Measurements from ENCODE around the gene RNF227. TPM values are rescaled to one million over a fixed set of nuclear protein-coding genes. Genes with fewer than 3 reads are reported as not detected.
A peak's percentile ranks its signal among the peaks of the same experiment; 100 is the strongest.

Gene RNF227
- total and polyA plus RNA-seq, 9 donors, result 2.5 to 4.1 (median 3.0) TPM

GRCh38 chr17:7930841-7931631 lies 14.9 kb upstream of the RNF227 start:
- peaks cover 8% of the 10 kb centered on the region for H3K27me3 ChIP-seq (ENCODE audit: control insufficient read depth, insufficient read depth, low read length)
- peak overlapping the region; percentile 57 for H3K27ac ChIP-seq (ENCODE audit: low read length)
- WGBS (ENCODE audit: insufficient coverage), result 26% methylated on average over 10 of the region's 20 CpGs

GRCh38 chr17:7929158-7930023 lies 13.3 kb upstream of the RNF227 start, which contains the start of gene KCNAB3:
TSS of gene KCNAB3 (minus strand) at chr17:7929856. CDS start at chr17:7929435, 421 bp downstream.
- peak; percentile 89 for DNase-seq

More at GRCh38 chr17:7930841-7931631, 14.9 kb upstream of the RNF227 start:
- Histone ChIP-seq H3K4me1 (ENCODE audit: control insufficient read depth, insufficient read depth, low read length) (peaks cover 37% of the 10 kb centered on the region), H3K9me3 (replicated peaks; ENCODE audit: control insufficient read depth, low read depth, low read length) (no peaks in the 10 kb centered on the region), H3K4me3 (ENCODE audit: low read length) (peak overlapping the region; percentile 88), H3K36me3 (ENCODE audit: control insufficient read depth, insufficient read depth, low read length) (peaks cover 16% of the 10 kb centered on the region)
- DNase-seq, result no peak

GRCh38 chr17:7927596-7927995 lies 11.5 kb upstream of the RNF227 start:
- 80% methylated on average over 3 of the region's 3 CpGs for WGBS (ENCODE audit: insufficient coverage)
- Histone ChIP-seq H3K9me3 (replicated peaks; ENCODE audit: control insufficient read depth, low read depth, low read length) (no peaks in the 10 kb centered on the region), H3K27ac (ENCODE audit: low read length) (no peak overlapping the region), H3K27me3 (ENCODE audit: control insufficient read depth, insufficient read depth, low read length) (peaks cover 8% of the 10 kb centered on the region), H3K4me3 (ENCODE audit: low read length) (no peak overlapping the region), H3K4me1 (ENCODE audit: control insufficient read depth, insufficient read depth, low read length) (peaks cover 31% of the 10 kb centered on the region), H3K36me3 (ENCODE audit: control insufficient read depth, insufficient read depth, low read length) (no peaks in the 10 kb centered on the region)
- no peak for DNase-seq

More at GRCh38 chr17:7929158-7930023, 13.3 kb upstream of the RNF227 start, which contains the start of gene KCNAB3:
- Histone ChIP-seq H3K4me3 (ENCODE audit: low read length) (peak within 1 kb of the TSS; percentile 44), H3K36me3 (ENCODE audit: control insufficient read depth, insufficient read depth, low read length) (peaks cover 2% of the 10 kb centered on the region), H3K9me3 (replicated peaks; ENCODE audit: control insufficient read depth, low read depth, low read length) (no peaks in the 10 kb centered on the region), H3K27me3 (ENCODE audit: control insufficient read depth, insufficient read depth, low read length) (peaks cover 8% of the 10 kb centered on the region), H3K27ac (ENCODE audit: low read length) (no peak within 1 kb of the TSS), H3K4me1 (ENCODE audit: control insufficient read depth, insufficient read depth, low read length) (peaks cover 37% of the 10 kb centered on the region)
- WGBS (ENCODE audit: insufficient coverage), result 4% methylated on average over 61 of the region's 67 CpGs

DNA sequence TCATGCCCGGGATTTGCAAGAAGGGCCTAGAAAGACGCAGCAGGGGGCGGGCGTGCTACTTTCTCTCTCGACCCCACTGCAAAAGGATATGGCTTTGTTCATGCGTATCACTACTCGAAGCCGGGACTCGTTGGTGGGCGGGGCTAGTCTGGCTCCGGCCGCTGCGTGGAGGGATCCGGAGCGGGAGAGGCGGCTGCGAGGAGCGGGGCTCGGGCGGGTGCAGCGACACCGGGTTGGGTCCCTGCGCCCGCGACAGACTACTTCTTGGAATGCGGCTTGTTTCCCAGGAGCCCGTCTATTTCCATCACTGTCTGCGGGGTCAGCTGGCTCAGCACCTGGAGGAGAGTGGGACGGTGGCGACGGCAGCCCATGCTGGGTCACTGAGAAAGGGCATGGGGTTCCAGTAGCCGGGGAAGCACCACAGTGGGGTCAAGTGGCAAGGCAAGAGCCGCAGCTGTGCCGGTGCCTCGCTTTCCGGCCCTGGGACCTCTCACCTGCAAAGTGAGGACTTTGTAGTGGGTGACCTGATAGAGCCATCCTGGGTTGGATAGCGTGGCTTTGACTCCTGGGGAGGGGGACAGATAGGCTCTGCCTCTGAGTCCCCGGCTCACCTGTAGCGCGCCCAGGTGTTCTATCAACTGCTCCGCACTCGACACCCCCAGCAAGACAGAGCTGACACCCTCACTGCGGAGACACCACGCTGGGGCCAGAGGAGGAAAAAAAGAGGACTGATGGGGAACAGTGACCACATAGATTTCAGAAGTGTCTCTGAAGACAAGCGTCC lies 6.9 kb upstream of the RNF227 start:
- Histone ChIP-seq H3K4me1 (ENCODE audit: control insufficient read depth, insufficient read depth, low read length) (peaks cover 19% of the 10 kb centered on the region), H3K4me3 (ENCODE audit: low read length) (peak overlapping the region; percentile 45), H3K36me3 (ENCODE audit: control insufficient read depth, insufficient read depth, low read length) (no peaks in the 10 kb centered on the region), H3K27ac (ENCODE audit: low read length) (peak overlapping the region; percentile 89), H3K27me3 (ENCODE audit: control insufficient read depth, insufficient read depth, low read length) (peaks cover 2% of the 10 kb centered on the region), H3K9me3 (replicated peaks; ENCODE audit: control insufficient read depth, low read depth, low read length) (no peaks in the 10 kb centered on the region)
- peak; percentile 95 for DNase-seq
- WGBS (ENCODE audit: insufficient coverage), result 12% methylated on average over 32 of the region's 45 CpGs

DNA sequence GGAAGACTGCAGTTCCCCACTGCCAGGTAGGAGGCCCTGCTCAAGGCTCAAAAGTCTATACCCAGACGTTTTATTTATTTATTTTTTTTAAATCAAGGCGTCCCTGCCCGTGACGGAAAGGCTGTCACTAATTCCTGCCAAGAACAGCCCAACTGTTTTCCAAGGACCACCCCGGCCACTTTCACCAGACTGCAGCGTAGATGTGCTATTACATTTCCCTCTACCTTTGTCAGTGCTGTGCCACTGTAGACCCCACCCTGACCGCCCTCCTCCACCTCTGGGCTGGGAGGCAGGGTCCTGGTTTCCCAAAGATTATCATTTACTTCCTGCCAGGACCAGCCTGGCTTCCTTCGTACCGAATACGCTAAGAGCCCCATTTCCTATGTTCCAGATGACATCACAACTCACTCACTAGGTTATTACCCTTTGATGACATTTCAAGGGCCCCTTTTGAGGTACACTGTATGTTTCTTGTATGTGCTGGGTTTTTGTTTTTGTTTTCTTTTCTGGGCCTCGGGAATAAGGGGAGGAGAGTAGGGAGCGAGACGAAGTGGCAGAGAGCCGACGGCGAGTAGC lies 6.3 kb upstream of the RNF227 start:
- peak overlapping the region; percentile 45 for H3K4me3 ChIP-seq (ENCODE audit: low read length)
- peak overlapping the region; percentile 89 for H3K27ac ChIP-seq (ENCODE audit: low read length)
- WGBS (ENCODE audit: insufficient coverage), result 33% methylated on average over 11 of the region's 16 CpGs
- no peaks in the 10 kb centered on the region for H3K36me3 ChIP-seq (ENCODE audit: control insufficient read depth, insufficient read depth, low read length)
- peaks cover 19% of the 10 kb centered on the region for H3K4me1 ChIP-seq (ENCODE audit: control insufficient read depth, insufficient read depth, low read length)
- H3K9me3 ChIP-seq (replicated peaks; ENCODE audit: control insufficient read depth, low read depth, low read length), result no peaks in the 10 kb centered on the region
- DNase-seq, result no peak
- peaks cover 2% of the 10 kb centered on the region for H3K27me3 ChIP-seq (ENCODE audit: control insufficient read depth, insufficient read depth, low read length)

DNA sequence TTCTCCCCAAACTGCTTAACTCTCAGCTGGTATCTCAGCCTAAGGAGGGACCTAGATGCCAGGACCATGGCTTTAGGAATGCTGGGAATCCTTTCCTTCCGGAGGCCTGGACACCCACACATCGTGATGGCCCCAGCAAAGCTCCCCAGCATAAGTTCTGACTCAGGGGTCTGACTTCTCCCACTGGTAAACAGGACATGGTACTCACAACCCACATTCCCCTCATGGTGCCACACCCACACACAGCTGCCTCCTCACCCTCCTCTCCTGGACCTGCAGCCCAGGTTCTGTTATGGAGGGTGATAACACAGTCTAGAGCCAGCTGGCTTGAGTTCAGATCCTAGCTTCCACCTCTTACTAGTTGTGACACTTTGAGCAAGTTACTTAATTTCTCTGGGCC lies 719 bp upstream of the RNF227 start:
- H3K4me3 ChIP-seq (ENCODE audit: low read length), result peak overlapping the region; percentile 53
- 60% methylated on average over 1 of the region's 2 CpGs for WGBS (ENCODE audit: insufficient coverage)
- DNase-seq, result no peak
- H3K27ac ChIP-seq (ENCODE audit: low read length), result peak overlapping the region; percentile 97
- H3K4me1 ChIP-seq (ENCODE audit: control insufficient read depth, insufficient read depth, low read length), result peaks cover 21% of the 10 kb centered on the region
- no peaks in the 10 kb centered on the region for H3K27me3 ChIP-seq (ENCODE audit: control insufficient read depth, insufficient read depth, low read length)
- H3K9me3 ChIP-seq (replicated peaks; ENCODE audit: control insufficient read depth, low read depth, low read length), result no peaks in the 10 kb centered on the region
- H3K36me3 ChIP-seq (ENCODE audit: control insufficient read depth, insufficient read depth, low read length), result peaks cover 7% of the 10 kb centered on the region

DNA sequence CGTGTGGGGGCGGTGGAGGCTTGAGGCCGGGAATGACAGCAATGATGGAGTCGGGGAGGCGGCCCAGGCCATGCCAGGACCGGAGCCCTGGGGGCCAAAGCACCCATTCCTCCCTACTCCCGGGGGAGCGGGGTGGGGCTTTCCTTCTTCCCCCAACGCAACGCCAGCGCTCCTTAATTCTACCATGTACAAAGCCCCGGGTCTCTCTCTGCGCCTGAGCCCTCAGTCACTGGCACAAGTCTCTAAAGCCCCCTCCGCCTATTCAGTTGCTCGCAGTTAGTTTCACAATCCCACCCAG lies 245 bp upstream of the RNF227 start:
- WGBS (ENCODE audit: insufficient coverage), result 23% methylated on average over 12 of the region's 15 CpGs
- H3K9me3 ChIP-seq (replicated peaks; ENCODE audit: control insufficient read depth, low read depth, low read length), result no peaks in the 10 kb centered on the region
- H3K4me1 ChIP-seq (ENCODE audit: control insufficient read depth, insufficient read depth, low read length), result peaks cover 21% of the 10 kb centered on the region
- H3K36me3 ChIP-seq (ENCODE audit: control insufficient read depth, insufficient read depth, low read length), result peaks cover 12% of the 10 kb centered on the region
- DNase-seq, result no peak
- H3K4me3 ChIP-seq (ENCODE audit: low read length), result peak overlapping the region; percentile 53
- H3K27ac ChIP-seq (ENCODE audit: low read length), result peak overlapping the region; percentile 97
- H3K27me3 ChIP-seq (ENCODE audit: control insufficient read depth, insufficient read depth, low read length), result no peaks in the 10 kb centered on the region

GRCh38 chr17:7915179-7915610 lies 894 bp downstream of the RNF227 start:
- 0% methylated on average over 5 of the region's 15 CpGs for whole genome bisulfite sequencing (ENCODE audit: insufficient coverage)
- H3K27ac ChIP-seq (ENCODE audit: low read length), result peak overlapping the region; percentile 91
- H3K4me3 ChIP-seq (ENCODE audit: low read length), result peak overlapping the region; percentile 66
- DNase-seq, result peak; percentile 81
- H3K9me3 ChIP-seq (replicated peaks; ENCODE audit: control insufficient read depth, low read depth, low read length), result no peaks in the 10 kb centered on the region
- H3K36me3 ChIP-seq (ENCODE audit: control insufficient read depth, insufficient read depth, low read length), result peaks cover 23% of the 10 kb centered on the region
- H3K27me3 ChIP-seq (ENCODE audit: control insufficient read depth, insufficient read depth, low read length), result no peaks in the 10 kb centered on the region
- peaks cover 21% of the 10 kb centered on the region for H3K4me1 ChIP-seq (ENCODE audit: control insufficient read depth, insufficient read depth, low read length)

DNA sequence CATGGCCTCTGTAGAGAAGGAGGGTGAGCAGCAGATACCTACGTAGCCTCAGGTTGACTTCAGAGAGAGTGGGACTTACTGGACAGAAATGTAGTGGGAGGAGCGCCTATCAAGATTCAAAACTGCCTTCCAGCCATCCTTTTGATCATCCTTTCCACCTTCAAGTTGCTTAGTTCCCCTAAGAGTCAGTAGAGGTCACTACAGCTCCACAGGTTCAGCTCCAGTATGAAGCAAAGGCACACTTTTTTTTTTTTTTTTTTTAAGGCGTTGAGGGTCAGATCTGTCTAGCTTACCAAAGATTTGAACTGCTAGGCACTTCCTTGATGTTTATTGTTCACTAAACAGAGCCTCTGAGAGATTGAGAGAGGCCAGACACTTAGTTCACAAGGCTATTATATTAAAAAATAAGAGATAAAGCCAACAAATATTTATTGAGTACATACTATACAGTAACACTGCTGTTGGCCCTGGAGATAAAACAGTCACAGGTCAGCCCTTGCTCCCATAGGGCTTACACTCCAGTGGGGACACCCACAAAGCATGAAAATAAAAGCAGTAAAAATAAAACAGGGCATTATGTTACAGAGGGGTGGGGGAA lies 3.1 kb downstream of the RNF227 start:
- H3K4me1 ChIP-seq (ENCODE audit: control insufficient read depth, insufficient read depth, low read length), result peaks cover 21% of the 10 kb centered on the region
- no peaks in the 10 kb centered on the region for H3K27me3 ChIP-seq (ENCODE audit: control insufficient read depth, insufficient read depth, low read length)
- H3K4me3 ChIP-seq (ENCODE audit: low read length), result no peak overlapping the region
- no peak overlapping the region for H3K27ac ChIP-seq (ENCODE audit: low read length)
- H3K9me3 ChIP-seq (replicated peaks; ENCODE audit: control insufficient read depth, low read depth, low read length), result no peaks in the 10 kb centered on the region
- peaks cover 45% of the 10 kb centered on the region for H3K36me3 ChIP-seq (ENCODE audit: control insufficient read depth, insufficient read depth, low read length)
- peak; percentile 86 for DNase-seq
- no CpG with 5 or more reads among the region's 3 CpGs for WGBS (ENCODE audit: insufficient coverage)

Measured in muscle of leg (tissue), 11 donors.